Cardiac muscle cell (in vitro differentiated cells and primary cell): ENCODE data around the gene HDAC10. TPM values are rescaled to one million over a fixed set of nuclear protein-coding genes. Genes with fewer than 3 reads are reported as not detected.

ENCODE experiments used
- DNase-seq, 2 donors: peaks; one replicate each; pipeline versions ENCODE4 v3.0.0 to v3.0.0-alpha.2; 2010 to 2017; ENCODE audit warnings: low read depth in 1 of 2, low spot score in 1 of 2
- H3K27ac ChIP-seq: fragments of 200-600 bp; sonication (generic); 2 replicates; pipeline ENCODE4 v1.5.1; 2016
- H3K27me3 ChIP-seq: fragments of 200-600 bp; sonication (generic); 2 replicates; pipeline ENCODE4 v1.6.0; 2016; ENCODE audit warnings: control low read depth
- H3K36me3 ChIP-seq: fragments of 200-600 bp; sonication (generic); 2 replicates; pipeline ENCODE4 v1.5.1; 2016; ENCODE audit warnings: control low read depth
- H3K4me1 ChIP-seq: fragments of 200-600 bp; sonication (generic); 2 replicates; pipeline ENCODE4 v1.8.1; 2017; ENCODE audit warnings: low read depth, mild to moderate bottlenecking, mixed run types
- H3K4me3 ChIP-seq: fragments of 200-600 bp; sonication (generic); 2 replicates; pipeline ENCODE4 v1.5.1; 2016; ENCODE audit warnings: mild to moderate bottlenecking
- H3K9me3 ChIP-seq: fragments of 200-600 bp; sonication (generic); 2 replicates; pipeline ENCODE4 v1.5.1; 2017; ENCODE audit warnings: low read depth, mild to moderate bottlenecking, control low read depth
- polyA plus RNA-seq: library from polyadenylated mRNA; unstranded; fragments of >200 nt; fragmentation: Nextera tagmentation; extraction: Ambion mirVana; gene quantifications from 2 replicates; pipeline ENCODE4 v1.2.1, GENCODE V29; 2016
- total RNA-seq: library from RNA; depleted of rRNA; stranded (reverse); fragments of >200 nt; gene quantifications from 2 replicates; pipeline ENCODE4 v1.2.3, GENCODE V29; 2016
- TF ChIP-seq, protein P1 (sequence below): IDR thresholded peaks from 2 replicates; pipeline ENCODE4 v1.5.1; 2012; ENCODE audit warnings: low read depth, mild to moderate bottlenecking, low read length

The HDAC10 gene
- total and polyA plus RNA-seq, 2 experiments from 2014 or later, result 19.8 to 57.3 TPM

DNA sequence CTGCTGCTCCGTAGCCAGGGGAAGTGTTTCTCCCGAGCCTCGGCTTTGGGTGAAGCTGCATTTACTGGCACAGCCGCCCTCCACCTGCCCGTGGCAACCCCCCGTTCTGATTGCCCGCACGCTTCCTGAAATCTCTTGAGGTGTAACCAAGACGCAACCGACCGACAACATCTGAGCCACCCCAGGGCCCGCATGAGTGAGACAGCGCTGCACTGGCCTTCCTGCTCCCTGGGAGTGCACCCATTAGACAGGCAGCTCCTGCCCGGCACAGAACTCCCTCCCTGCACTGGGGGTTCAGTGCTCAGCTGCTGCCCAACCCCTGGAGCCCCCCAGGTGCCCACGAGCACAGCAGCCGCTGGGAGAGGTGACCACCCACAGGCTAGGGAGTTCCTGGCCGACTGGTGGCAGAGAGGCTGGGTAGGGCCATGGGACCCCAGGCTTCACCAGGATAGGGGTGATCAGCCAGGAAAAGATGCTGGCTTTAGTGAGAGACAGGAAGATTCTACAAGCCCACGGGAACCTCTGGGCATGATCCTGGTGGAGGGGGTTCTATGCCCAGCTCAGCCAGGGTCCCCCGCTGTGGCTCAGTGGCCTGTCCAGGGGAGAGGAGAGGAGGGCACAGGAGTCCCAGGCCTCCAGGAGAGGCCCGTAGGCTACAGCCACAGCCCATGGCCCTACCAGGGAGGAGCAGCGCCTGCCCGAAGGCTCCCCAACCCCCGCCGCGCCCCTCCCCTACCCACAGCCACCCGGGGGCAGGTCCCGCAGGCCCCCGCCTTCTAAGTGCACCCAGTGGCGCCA lies 41.8 kb upstream of the HDAC10 start:
- H3K27ac ChIP-seq, result peak overlapping the region; percentile 92
- H3K4me1 ChIP-seq, result peaks cover 15% of the 10 kb centered on the region
- no peaks in the 10 kb centered on the region for H3K9me3 ChIP-seq
- TF ChIP-seq, protein P1, sequence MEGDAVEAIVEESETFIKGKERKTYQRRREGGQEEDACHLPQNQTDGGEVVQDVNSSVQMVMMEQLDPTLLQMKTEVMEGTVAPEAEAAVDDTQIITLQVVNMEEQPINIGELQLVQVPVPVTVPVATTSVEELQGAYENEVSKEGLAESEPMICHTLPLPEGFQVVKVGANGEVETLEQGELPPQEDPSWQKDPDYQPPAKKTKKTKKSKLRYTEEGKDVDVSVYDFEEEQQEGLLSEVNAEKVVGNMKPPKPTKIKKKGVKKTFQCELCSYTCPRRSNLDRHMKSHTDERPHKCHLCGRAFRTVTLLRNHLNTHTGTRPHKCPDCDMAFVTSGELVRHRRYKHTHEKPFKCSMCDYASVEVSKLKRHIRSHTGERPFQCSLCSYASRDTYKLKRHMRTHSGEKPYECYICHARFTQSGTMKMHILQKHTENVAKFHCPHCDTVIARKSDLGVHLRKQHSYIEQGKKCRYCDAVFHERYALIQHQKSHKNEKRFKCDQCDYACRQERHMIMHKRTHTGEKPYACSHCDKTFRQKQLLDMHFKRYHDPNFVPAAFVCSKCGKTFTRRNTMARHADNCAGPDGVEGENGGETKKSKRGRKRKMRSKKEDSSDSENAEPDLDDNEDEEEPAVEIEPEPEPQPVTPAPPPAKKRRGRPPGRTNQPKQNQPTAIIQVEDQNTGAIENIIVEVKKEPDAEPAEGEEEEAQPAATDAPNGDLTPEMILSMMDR, result no peak
- no peak overlapping the region for H3K4me3 ChIP-seq
- H3K27me3 ChIP-seq, result no peaks in the 10 kb centered on the region
- H3K36me3 ChIP-seq, result peaks cover 17% of the 10 kb centered on the region
- no peak for DNase-seq

DNA sequence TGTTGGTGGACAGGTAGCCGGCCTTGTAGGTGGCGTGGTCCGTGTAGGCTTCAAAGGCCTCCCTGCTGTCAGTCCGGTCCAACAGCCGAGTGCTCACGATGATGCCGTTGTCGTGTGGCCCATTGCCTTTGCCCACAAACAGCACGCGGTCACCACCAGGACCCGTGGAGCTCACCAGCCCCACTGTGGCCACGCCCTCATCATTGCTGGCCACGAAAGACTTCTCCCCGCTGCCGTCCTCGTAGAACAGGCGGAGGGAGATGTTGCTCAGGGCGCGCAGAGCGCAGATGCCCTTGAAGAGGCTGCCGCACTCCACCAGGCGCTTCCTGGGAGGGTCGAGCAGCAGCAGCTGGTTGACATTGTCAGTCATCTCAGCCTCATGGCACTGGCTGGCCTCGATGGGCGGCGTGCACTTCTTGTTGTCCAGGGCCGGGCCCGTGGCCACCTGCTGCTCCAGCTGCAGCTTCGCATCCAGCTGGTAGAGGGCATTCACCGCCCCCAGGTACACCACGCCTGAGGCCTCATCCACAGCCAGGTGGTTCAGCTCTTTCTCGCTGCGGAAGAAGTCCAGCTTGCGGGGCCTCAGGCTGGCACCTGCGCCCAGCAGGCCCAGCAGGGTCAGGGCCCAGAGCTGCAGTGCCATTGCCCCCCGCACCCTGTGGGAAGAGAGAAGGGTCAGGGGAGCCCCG lies 39.0 kb upstream of the HDAC10 start:
- no peak for DNase-seq
- no peak overlapping the region for H3K4me3 ChIP-seq
- H3K36me3 ChIP-seq, result peaks cover 30% of the 10 kb centered on the region
- H3K27me3 ChIP-seq, result no peaks in the 10 kb centered on the region
- H3K27ac ChIP-seq, result no peak overlapping the region
- TF ChIP-seq, protein P1, result no peak
- peaks cover 15% of the 10 kb centered on the region for H3K4me1 ChIP-seq
- H3K9me3 ChIP-seq, result no peaks in the 10 kb centered on the region

DNA sequence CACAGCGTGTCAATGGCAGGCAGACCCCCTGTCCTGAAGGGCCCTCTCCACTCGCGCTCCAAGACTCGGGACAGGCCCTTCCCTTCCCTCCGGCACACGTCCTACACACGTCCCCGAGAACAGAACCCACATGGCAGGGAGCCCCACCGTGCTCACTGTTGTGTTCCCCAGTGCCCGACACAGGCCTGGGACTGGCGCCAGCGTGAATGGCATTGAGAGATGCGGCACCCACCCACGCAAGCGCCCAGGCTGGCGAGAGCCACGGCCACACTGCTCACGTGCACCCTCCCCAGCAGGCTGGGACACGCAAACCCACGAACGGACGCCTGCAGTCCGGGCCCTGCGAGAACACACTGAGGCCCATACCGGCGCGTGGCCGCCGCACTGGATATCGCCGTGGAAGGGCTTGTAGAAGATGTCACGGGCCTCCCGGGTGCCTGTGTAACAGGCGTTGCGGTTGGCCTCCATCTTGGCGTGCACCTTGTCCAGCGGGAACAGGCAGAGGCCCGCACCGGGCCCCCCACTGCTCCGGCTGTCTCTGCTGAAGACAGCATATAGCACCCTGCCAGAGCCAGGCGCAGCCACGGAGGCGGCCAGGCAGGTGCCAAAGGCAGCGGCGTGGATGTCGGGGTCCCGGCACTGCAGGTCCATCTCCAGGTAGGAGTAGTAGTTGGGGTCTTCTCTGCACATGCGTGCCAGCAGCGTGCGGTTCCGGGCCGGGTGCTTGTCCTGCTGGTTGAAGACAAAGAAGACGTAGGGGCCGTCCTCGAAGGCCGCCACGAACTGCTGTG lies 38.3 kb upstream of the HDAC10 start:
- peaks cover 30% of the 10 kb centered on the region for H3K36me3 ChIP-seq
- TF ChIP-seq, protein P1, result no peak

DNA sequence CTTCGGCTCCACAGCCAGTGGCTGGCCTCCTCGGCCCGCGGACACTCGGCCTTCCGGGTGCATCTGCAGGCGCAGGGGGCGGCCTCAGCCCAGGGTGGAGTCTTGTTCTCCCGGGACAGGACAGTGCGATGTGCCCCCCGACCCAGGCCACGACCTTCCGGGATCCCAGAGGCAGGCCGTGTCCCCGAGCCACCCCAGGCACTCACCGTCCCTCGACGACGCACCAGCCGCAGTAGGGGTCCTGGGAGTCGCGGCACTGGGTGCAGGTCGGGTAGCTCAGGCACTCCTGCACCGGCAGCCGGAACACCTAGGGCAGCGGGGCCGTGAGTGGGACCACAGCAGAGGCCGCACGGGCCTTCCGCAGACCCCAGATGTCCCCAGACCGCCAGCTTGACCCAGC lies 36.7 kb upstream of the HDAC10 start:
- Histone ChIP-seq H3K4me1 (peaks cover 3% of the 10 kb centered on the region), H3K36me3 (peaks cover 38% of the 10 kb centered on the region), H3K4me3 (no peak overlapping the region), H3K27me3 (no peaks in the 10 kb centered on the region), H3K9me3 (no peaks in the 10 kb centered on the region), H3K27ac (no peak overlapping the region)
- TF ChIP-seq, protein P1, result no peak
- DNase-seq, result no peak

More for the DNA sequence above, 38.3 kb upstream of the HDAC10 start:
- no peaks in the 10 kb centered on the region for H3K27me3 ChIP-seq
- H3K4me3 ChIP-seq, result no peak overlapping the region
- H3K27ac ChIP-seq, result no peak overlapping the region
- H3K4me1 ChIP-seq, result peaks cover 15% of the 10 kb centered on the region
- DNase-seq, result no peak
- no peaks in the 10 kb centered on the region for H3K9me3 ChIP-seq

DNA sequence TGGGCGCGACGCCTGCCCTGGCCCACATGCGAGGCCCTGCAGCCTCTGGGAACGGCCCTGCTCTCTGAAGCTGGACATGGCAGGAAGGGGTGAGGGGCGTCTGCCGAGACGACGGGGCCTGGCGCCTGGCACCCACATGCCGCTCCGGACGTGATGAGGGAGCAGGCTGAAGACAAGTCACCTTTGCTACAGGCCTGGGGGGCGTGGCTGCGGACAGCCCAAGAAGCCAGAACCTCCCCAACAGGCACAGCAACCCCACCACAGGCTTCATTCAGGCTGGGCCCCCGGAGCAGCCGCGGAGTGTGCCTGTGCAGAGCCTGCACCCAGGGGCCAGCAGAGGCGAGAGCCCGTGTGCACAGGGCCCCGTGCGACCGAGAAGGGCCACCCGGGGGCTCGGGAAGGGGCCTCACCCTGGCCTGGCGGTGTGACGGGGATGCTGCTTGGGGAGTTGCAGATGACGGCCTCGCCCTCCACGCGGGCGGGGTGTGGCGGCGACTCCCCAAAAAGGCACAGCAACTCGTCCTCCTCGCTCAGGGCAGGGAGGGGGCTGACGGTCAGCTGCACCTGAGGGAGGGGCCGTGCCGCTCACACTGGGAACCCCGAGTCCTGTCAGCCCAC lies 35.7 kb upstream of the HDAC10 start:
- Histone ChIP-seq H3K4me3 (no peak overlapping the region), H3K36me3 (peaks cover 46% of the 10 kb centered on the region), H3K27me3 (no peaks in the 10 kb centered on the region), H3K27ac (no peak overlapping the region), H3K4me1 (no peaks in the 10 kb centered on the region), H3K9me3 (no peaks in the 10 kb centered on the region)
- TF ChIP-seq, protein P1, result no peak
- no peak for DNase-seq
